Measurements from ENCODE around the gene RYR2.
"Not testable (repeated sequence)": the region's sequence is repeated elsewhere in the genome, so short reads cannot be mapped to it uniquely, and the experiment has no call there.

The RYR2 gene

DNA sequence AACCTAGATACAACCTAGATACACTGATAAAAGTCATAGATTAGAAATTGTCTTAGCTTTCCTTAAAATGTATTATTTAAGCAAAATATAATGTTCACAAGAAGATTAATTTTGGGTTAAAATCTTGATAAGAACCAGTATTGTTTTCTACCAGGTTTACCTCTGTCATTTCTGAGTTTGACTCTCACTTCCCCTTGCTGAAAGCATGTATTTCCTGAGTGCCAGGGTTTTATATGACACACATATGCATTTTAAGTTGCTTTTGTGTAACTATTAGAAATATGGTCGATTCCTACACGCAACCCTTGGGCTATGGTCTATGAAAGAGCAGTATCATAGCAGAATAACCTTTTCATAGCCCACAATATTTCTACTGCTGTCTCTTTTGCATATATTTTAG, 497.1 kb downstream of the RYR2 start:
- no peak for DNase-seq
- in situ Hi-C loops (cut with HindIII; ENCODE audit: low pct_ligation_motif_present, low pct_unique_long_range_greater_than_20kb, low sequenced_read_pairs), result no loop called here

DNA sequence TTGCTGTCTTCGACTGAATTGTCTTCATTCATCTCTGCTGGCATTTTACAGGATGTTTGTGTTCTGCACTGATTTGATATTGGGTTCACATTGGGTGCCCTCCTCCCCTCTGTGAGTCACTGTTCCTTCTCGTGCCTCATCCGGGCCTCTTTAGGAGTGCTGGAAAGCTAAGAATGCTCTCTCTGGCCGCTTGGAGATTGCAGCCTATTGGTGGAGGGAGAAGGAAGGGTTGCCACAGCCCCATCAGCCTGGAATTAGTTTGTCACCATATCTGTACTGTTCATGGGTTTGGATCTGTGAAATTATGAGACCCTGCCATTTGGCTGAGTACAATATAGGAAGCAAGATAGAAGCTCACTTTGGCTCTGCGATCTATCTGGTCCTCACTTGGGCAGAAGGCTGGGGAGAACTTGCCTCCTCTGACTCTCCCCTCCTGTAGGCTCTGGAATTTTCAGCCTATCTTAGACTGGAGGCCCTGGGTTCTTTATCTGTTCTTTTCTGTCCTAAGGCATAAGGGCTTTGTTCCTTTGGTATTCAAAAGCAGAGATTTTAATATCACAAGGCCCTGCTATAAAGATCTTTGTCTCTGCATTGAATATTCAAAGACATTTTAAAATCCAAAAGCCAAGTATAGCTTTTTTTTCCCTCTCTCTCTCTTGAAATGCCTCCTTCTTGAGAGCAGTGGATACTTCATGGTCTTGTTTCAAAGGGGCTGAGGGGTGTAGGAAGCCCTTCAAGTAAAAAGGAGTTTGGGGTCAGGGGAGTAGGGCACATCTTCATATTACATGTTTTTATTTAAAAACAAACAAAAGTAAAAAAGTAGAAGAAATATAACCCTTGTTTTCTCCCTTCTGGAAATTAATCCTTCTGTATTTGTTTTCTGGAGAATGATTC, 500.8 kb downstream of the RYR2 start:
- in situ Hi-C loops (cut with HindIII; ENCODE audit: low pct_ligation_motif_present, low pct_unique_long_range_greater_than_20kb, low sequenced_read_pairs), result no loop called here
- no peak for DNase-seq

DNA sequence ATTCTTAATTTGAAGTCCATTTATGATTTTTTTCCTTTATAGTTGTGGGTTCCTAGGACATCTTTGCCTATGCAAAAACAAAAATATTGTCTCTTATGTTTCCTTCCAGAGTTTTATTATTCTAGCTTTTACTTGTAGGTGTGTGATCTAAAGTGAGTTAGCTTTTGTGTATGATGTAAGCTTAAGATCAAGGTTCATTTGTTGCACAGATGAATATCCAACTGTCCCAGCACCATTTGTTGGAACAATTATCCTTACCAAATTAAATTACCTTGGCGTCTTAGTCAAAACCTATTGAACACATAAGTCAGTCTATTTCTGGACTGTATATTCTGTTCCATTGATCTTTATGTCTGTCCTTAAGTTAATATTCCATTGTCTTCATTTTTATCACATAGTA, 511.1 kb downstream of the RYR2 start:
- in situ Hi-C loops (cut with HindIII; ENCODE audit: low pct_ligation_motif_present, low pct_unique_long_range_greater_than_20kb, low sequenced_read_pairs), result no loop called here
- no peak for DNase-seq

DNA sequence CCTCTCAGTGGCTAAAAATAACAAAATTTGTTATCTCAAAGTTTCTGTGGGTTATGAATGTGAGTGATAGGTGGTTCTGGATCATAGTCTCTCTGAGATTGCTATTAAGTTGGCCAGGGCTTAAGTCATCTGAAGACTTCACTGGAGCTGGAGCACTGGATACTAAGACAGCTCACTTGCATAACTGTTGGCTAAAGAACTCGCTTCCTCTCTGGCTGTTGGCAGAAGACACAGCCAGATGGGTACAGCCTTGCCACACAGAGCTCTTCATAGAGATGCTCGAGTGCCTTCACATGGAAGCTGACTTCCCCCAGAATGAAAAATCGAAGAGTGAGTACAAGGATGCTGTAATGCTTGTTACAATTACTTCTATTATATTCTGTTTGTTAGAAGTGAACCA, 514.9 kb downstream of the RYR2 start:
- DNase-seq, result no peak
- in situ Hi-C loops (cut with HindIII; ENCODE audit: low pct_ligation_motif_present, low pct_unique_long_range_greater_than_20kb, low sequenced_read_pairs), result no loop called here

DNA sequence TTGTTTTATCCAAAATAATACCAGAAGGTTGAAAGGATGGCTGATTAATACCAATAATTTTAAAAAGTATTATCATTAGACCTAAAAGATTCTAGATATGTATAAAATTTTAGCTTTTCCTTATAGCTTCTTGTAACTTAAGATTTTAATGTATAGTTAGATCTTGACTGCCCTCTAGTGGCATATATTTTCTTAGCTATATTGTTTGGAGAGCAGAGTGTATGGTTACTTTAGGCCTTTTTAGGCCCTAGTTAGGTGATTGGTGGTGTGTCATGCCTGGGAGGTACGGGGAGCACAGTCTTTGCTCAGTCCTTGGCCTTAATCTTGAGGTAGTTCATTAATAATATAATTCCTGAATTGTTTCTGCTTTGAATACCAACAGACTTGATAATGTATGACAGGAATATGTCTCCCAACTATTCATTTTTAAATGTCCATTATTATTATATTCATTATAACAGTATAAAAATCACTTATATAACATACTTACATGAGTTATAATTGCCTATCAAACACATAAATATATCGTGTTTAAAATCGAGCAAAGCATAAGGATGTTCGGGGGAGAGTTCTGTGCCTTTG, 520.3 kb downstream of the RYR2 start:
- peak; percentile 78 for DNase-seq
- in situ Hi-C loops (cut with HindIII; ENCODE audit: low pct_ligation_motif_present, low pct_unique_long_range_greater_than_20kb, low sequenced_read_pairs), result no loop called here

DNA sequence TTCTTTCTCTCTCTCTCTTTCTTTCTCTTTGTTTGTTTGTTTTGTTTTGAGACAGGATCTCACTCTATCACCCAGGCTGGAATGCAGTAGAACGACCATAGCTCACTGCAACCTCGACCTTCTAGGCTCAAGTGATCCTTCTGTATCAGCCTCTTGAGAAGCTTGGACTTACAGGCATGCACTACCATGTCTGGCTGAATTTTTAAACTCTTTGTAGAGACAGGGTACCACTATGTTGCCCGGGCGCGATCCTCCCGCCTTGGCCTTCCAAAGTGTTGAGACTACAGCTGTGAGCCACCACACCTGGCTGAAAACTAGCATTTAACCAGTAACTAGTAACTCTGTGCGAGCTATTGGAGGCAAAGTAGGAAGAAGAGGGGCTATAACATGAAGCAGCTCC, 523.3 kb downstream of the RYR2 start:
- in situ Hi-C loops (cut with HindIII; ENCODE audit: low pct_ligation_motif_present, low pct_unique_long_range_greater_than_20kb, low sequenced_read_pairs), result no loop called here
- DNase-seq, result no peak

DNA sequence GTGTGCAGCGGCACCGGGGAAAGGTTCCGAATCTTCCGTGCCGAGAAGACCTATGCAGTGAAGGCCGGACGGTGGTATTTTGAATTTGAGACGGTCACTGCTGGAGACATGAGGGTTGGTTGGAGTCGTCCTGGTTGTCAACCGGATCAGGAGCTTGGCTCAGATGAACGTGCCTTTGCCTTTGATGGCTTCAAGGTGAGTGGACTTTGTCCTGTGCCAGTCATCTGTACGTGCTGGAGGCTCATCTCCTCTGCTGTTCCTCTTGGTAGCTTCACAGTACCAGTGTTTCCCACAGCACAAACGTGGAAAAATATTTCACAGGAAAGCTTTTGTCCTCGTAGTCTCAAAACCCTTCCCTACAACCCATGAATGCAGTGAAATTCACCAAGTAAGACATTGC, 524.6 kb downstream of the RYR2 start:
- in situ Hi-C loops (cut with HindIII; ENCODE audit: low pct_ligation_motif_present, low pct_unique_long_range_greater_than_20kb, low sequenced_read_pairs), result no loop called here
- DNase-seq, result no peak

DNA sequence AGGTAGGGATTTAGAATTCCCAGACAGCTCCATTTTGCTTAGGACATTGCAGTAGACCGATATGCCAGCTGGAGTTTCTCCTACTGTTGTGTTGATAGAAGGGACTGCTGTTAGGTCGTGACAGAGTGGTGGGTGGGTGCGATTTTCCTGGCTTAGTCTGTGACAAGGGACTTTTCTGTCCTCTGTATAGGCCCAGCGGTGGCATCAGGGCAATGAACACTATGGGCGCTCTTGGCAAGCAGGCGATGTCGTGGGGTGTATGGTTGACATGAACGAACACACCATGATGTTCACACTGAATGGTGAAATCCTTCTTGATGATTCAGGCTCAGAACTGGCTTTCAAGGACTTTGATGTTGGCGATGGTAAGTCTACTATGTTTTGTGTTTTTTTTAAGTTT, 527.0 kb downstream of the RYR2 start:
- in situ Hi-C loops (cut with HindIII; ENCODE audit: low pct_ligation_motif_present, low pct_unique_long_range_greater_than_20kb, low sequenced_read_pairs), result no loop called here
- no peak for DNase-seq

DNA sequence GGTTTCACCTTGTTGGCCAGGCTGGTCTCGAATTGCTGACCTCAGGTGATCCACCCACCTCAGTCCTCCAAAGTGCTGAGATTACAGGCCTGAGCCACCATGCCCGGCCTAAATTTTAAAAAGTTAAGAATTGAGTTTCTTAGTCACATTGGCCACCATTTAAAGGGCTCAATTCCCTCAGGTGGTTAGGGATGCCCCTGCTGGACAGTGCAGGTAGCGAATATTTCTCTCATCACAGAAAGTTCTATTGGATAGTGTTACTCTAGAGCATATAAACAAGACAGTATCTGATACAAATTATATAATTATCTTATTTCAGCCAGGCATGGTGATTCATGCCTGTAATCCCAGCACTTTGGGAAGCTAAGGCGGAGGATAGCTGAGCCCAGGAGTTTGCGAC, 528.5 kb downstream of the RYR2 start:
- in situ Hi-C loops (cut with HindIII; ENCODE audit: low pct_ligation_motif_present, low pct_unique_long_range_greater_than_20kb, low sequenced_read_pairs), result no loop called here
- no peak for DNase-seq

DNA sequence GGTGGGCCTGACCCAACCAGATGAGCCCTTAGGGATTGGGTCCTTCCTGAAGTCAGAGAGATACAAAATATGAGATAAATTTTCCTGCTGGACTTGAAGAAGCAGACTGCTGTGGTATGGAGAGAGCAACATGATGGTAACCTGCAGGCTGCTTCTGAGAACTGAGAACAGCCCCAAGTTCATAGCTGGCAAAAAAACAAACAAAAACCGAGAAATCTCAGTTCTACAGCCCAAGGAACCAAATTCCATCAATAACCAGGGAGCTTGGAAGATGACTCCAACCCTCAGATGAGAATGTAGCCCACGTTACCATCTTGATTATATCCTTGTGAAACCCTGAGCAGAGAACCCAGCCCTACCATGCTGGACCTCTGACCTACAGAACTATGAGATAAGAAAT, 532.6 kb downstream of the RYR2 start:
- DNase-seq, result no peak
- in situ Hi-C loops (cut with HindIII; ENCODE audit: low pct_ligation_motif_present, low pct_unique_long_range_greater_than_20kb, low sequenced_read_pairs), result no loop called here

DNA sequence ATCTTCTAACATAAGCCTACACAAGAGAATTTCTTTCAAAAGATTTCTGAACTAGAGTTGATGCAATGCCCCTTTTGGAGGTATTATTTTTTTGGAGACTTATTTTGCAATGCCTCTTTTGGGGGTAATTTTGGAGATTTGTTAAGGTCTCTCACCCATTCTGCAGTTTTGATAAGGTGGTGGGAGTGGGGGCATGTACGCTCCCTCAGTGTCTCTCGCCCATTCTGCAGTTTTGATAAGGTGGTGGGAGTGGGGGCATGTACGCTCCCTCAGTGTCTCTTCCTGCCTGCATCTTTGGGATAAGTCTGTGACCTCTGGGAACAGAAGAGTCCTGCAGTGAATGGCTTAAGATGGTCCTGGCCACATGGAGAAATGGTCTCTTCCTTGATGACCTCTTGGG, 536.6 kb downstream of the RYR2 start:
- DNase-seq, result no peak
- in situ Hi-C loops (cut with HindIII; ENCODE audit: low pct_ligation_motif_present, low pct_unique_long_range_greater_than_20kb, low sequenced_read_pairs), result no loop called here

DNA sequence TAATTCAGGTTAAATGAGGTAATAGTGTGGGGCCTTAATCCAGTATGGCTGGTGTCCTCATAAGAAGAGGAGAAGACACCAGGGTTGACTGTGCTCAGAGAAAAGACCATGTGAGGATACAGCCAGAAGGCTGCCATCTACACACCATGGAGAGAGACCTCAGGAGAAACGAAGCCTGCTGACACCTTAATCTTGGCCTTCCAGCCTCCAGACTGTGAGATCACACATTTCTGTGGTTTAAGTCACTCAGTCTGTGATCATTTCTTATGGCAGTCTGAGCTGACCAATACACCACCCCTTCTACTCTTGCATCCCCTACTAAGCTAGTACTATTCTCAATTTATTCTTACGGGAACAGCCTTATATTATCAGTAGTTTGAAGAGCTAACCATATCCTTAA, 538.7 kb downstream of the RYR2 start:
- in situ Hi-C loops (cut with HindIII; ENCODE audit: low pct_ligation_motif_present, low pct_unique_long_range_greater_than_20kb, low sequenced_read_pairs), result no loop called here

DNA sequence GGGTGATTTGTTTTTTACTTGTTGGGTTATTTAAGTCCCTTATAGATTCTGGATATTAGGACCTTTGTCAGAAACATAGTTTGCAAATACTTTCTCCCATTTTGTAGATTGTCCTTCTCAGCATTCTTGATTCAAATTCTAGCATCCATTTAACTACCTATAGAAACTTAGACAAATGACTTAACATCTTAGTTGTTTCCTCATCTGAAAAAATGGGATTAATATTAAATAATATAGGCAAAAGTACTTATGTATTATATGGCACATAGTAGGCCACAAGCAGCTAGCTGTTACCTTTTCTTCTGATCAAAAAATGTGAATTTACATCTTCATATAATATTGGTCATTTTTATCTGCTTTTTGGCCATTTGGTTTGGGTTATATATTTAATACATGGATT, 541.3 kb downstream of the RYR2 start:
- DNase-seq, result no peak
- in situ Hi-C loops (cut with HindIII; ENCODE audit: low pct_ligation_motif_present, low pct_unique_long_range_greater_than_20kb, low sequenced_read_pairs), result no loop called here

More for the DNA sequence above, 538.7 kb downstream of the RYR2 start:
- DNase-seq, result no peak

DNA sequence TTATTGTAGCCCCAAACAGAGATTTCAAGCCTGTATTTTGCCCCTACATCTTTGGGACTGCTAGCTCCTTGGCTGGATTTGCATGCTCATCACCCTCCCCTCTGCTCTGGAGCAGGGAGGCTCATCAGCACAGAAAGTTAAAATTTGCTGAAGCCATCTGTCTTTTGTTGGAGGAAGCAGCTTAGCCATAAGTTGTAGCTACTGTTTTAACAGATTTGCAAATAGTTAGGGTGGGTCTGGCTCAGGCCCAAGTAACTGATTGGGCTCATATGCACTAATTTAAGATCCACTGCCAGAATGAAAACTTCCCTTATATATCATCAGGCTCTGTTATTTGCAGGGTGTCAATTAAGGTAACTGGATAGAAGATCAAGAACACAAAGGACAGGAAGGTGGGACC, 541.8 kb downstream of the RYR2 start:
- in situ Hi-C loops (cut with HindIII; ENCODE audit: low pct_ligation_motif_present, low pct_unique_long_range_greater_than_20kb, low sequenced_read_pairs), result no loop called here

DNA sequence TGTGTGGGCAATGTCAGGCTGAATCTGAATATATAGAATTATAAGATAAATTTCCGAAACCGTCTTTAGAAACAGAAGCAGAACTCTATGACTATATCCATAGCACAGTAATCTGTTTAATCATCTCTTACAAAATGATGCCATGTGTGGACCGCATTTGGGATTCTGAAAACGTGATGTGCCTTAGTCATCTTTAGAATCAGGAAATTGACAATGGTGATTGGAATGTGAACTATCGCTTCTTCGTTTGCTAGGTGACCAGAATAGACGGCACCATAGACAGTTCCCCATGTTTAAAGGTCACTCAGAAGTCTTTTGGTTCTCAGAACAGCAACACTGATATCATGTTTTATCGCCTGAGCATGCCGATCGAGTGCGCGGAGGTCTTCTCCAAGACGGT, 548.4 kb downstream of the RYR2 start:
- no peak for DNase-seq
- in situ Hi-C loops (cut with HindIII; ENCODE audit: low pct_ligation_motif_present, low pct_unique_long_range_greater_than_20kb, low sequenced_read_pairs), result no loop called here

More for the DNA sequence above, 541.8 kb downstream of the RYR2 start:
- DNase-seq, result no peak

DNA sequence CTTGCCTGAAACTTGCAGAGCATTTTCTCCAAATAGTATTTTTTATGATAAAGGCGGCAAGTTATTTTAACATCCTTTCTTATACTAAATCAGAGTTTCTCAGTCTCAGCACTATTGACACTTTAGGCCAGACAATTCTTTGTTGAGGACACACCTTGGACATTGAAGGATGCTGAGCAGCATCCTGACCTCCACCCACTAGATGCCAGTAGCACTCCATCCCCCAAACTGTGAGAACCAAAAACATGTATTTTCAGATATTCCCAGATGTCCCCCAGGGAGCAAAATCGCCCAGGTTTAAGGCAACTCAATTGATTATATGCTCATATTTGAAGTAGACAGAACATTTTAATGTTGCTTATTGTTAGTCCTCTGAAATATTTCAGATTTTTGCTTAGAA, 549.4 kb downstream of the RYR2 start:
- no peak for DNase-seq
- in situ Hi-C loops (cut with HindIII; ENCODE audit: low pct_ligation_motif_present, low pct_unique_long_range_greater_than_20kb, low sequenced_read_pairs), result no loop called here

DNA sequence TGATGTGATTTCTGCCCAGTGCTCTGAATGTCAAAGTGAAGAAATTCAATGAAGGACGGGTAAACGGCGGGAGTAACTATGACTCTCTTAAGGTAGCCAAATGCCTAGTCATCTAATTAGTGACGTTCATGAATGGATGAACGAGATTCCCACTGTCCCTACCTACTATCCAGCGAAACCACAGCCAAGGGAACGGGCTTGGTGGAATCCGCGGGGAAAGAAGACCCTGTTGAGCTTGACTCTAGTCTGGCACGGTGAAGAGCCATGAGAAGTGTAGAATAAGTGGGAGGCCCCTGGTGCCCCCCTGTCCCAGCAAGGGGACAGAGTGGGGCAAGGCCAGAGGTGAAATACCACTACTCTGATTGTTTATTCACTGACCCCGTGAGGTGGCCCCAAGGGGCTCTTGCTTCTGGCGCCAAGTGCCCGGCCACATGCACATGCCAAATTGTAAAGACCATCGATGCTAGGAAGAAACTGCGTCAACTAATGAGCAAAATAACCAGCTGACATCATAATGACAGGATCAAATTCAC, 561.1 kb downstream of the RYR2 start:
- in situ Hi-C loops (cut with HindIII; ENCODE audit: low pct_ligation_motif_present, low pct_unique_long_range_greater_than_20kb, low sequenced_read_pairs); DNase-seq: not testable (repeated sequence)

DNA sequence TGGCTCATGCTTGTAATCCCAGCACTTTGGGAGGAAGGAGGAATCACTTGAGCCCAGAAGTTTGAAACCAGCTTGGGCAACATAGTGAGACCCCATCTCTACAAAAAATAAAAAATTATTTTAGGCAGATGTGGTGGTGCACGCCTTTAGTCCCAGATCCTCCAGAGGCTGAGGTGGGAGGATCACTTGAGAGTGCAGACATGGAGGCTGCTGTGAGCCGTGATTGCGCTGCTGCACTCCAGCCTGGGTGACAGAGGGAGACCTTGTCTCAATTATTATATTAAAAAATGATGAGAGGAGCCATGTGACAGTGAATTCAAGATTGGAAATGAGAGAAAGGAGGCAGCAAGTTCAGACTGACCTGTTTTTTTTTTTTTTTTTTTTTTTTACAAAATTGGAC, 566.4 kb downstream of the RYR2 start:
- in situ Hi-C loops (cut with HindIII; ENCODE audit: low pct_ligation_motif_present, low pct_unique_long_range_greater_than_20kb, low sequenced_read_pairs), result no loop called here

DNA sequence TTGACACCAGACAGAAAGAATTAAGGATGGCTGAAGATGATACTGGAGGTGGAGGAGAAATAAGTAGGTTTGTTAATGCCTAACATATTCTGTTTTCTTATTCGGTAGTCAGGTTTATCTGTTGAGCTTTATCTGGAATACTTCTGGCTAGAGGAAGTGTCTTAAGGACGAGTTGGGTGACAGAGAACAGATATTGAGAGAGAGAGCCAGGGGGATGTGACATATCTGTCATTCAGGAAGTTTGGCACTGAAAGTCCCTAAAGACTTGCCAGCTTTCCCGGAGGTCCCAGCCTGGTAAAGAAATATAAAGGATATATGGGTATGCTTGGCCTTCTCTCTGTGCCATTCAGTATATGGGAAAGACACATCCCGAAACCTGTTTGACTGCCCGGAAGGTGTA, 568.2 kb downstream of the RYR2 start:
- no peak for DNase-seq
- in situ Hi-C loops (cut with HindIII; ENCODE audit: low pct_ligation_motif_present, low pct_unique_long_range_greater_than_20kb, low sequenced_read_pairs), result no loop called here

More for the DNA sequence above, 566.4 kb downstream of the RYR2 start:
- no peak for DNase-seq

DNA sequence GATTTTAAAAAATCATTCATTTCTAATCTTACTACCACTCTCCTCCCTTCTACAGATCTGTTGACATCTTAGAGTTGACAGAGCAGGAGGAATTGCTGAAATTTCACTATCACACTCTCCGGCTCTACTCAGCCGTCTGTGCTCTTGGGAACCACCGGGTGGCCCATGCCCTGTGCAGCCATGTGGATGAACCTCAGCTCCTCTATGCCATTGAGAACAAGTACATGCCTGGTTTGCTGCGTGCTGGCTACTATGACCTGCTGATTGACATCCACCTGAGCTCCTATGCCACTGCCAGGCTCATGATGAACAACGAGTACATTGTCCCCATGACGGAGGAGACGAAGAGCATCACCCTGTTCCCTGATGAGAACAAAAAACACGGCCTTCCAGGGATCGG, 572.0 kb downstream of the RYR2 start:
- in situ Hi-C loops (cut with HindIII; ENCODE audit: low pct_ligation_motif_present, low pct_unique_long_range_greater_than_20kb, low sequenced_read_pairs), result no loop called here
- DNase-seq, result no peak
